Panc1 (cell line): ENCODE results near the gene GATB. TPM values are rescaled to one million over a fixed set of nuclear protein-coding genes. Genes with fewer than 3 reads are reported as not detected.

ENCODE experiments used
- ATAC-seq: fragments of 200-7000 bp; cut with Tn5 transposase; 2 replicates; pipeline ENCODE4 v1.9.1; 2020; ENCODE audit warnings: mild to moderate bottlenecking, moderate library complexity
- BruUV-seq: library from RNA; stranded (reverse); fragments of 400-500 nt; replicated peaks from 2 replicates; lab custom pipeline; 2021; lab: Mats Ljungman, UMichigan
- CTCF ChIA-PET: fragments of 300-600 bp; sonication (Branson Sonifier 250); formaldehyde crosslinking; loops from one replicate; lab custom pipeline; 2022; ENCODE audit warnings: antibody characterized with exemption; lab: Charles Lee
- POLR2A ChIA-PET: fragments of 300-600 bp; sonication (Branson Sonifier 250); formaldehyde crosslinking; loops from one replicate; lab custom pipeline; 2022; ENCODE audit warnings: antibody characterized with exemption; lab: Charles Lee
- DNase-seq: peaks from one replicate; pipeline ENCODE4 v3.0.0-alpha.2; 2010; ENCODE audit warnings: low read depth, low spot score
- H3K27ac ChIP-seq: 2 replicates; pipeline ENCODE4 v1.5.1; 2011; ENCODE audit warnings: mild to moderate bottlenecking, low read length, inconsistent platforms
- H3K27me3 ChIP-seq: fragments of 200-500 bp; sonication (Bioruptor generic); 2 replicates; pipeline ENCODE4 v1.6.0; 2014; ENCODE audit warnings: low read length, inconsistent platforms; ENCODE audit not compliant: control insufficient read depth, insufficient read depth
- H3K36me3 ChIP-seq: fragments of 200-500 bp; sonication (Bioruptor generic); 2 replicates; pipeline ENCODE4 v1.5.1; 2014; ENCODE audit warnings: inconsistent platforms, mild to moderate bottlenecking, low read length, moderate library complexity; ENCODE audit not compliant: control insufficient read depth, insufficient read depth
- H3K4me1 ChIP-seq: 2 replicates; pipeline ENCODE4 v1.5.1; 2011; ENCODE audit warnings: inconsistent platforms, mild to moderate bottlenecking, low read length, moderate library complexity; ENCODE audit not compliant: control insufficient read depth, insufficient read depth
- H3K4me3 ChIP-seq, 2 experiments: 2 replicates each; pipeline ENCODE4 v1.5.1; 2011 to 2012; ENCODE audit warnings: low read depth in 2 of 2, low read length in 2 of 2, mild to moderate bottlenecking in 2 of 2, inconsistent platforms in 1 of 2, moderate library complexity in 1 of 2
- H3K9me3 ChIP-seq: fragments of 200-500 bp; sonication (Bioruptor generic); 2 replicates; pipeline ENCODE4 v1.5.1; 2014; ENCODE audit warnings: low read depth, mild to moderate bottlenecking, inconsistent platforms, low read length, moderate library complexity; ENCODE audit not compliant: control insufficient read depth, insufficient read depth
- CTCF ChIP-seq: fragments of 450-650 bp; IDR thresholded peaks from 2 replicates; pipeline ENCODE4 v1.5.1; 2017; ENCODE audit warnings: mild to moderate bottlenecking
- POLR2AphosphoS5 ChIP-seq: IDR thresholded peaks from 2 replicates; pipeline ENCODE4 v1.6.1; 2012; ENCODE audit warnings: mild to moderate bottlenecking, low read depth, low read length, moderate library complexity
- REST ChIP-seq, 2 experiments: IDR thresholded peaks; 2 replicates each; pipeline ENCODE4 v1.6.1; 2011 to 2012; ENCODE audit warnings: low read depth in 2 of 2, control low read depth in 1 of 2, low read length in 1 of 2, mild to moderate bottlenecking in 1 of 2, moderate library complexity in 1 of 2; ENCODE audit not compliant: insufficient read depth in 1 of 2
- SIN3A ChIP-seq: IDR thresholded peaks from 2 replicates; pipeline ENCODE4 v1.6.1; 2012; ENCODE audit warnings: low read depth, mild to moderate bottlenecking, low read length, moderate library complexity, borderline replicate concordance; ENCODE audit not compliant: insufficient read depth
- TCF7L2 ChIP-seq: IDR thresholded peaks from 2 replicates; pipeline ENCODE4 v1.6.1; 2011; ENCODE audit warnings: mild to moderate bottlenecking, low read depth, low read length, inconsistent platforms
- in situ Hi-C: cut with HindIII; loops from 2 replicates; pipeline ENCODE4 v1.10.0; 2016; ENCODE audit warnings: low sequenced_read_pairs, low pct_unique_long_range_greater_than_20kb
- intact Hi-C: fragments of 100-400 bp; cut with micrococcal nuclease; formaldehyde crosslinking; loops from one replicate; pipeline ENCODE4 v1.10.0; 2022; ENCODE audit not compliant: unreplicated experiment
- total RNA-seq: library from RNA; stranded (reverse); gene quantifications from one replicate; pipeline ENCODE4 v1.2.1, GENCODE V29; 2021; ENCODE audit not compliant: unreplicated experiment

Gene GATB
- total RNA-seq, 1 experiment from 2014 or later, result 9.7 TPM

GRCh38 chr4:151709071-151709470 lies 51.7 kb downstream of the GATB start:
- CTCF ChIA-PET, result no interaction called here
- ATAC-seq, result no peak
- no TSS peak for BruUV-seq
- H3K27me3 ChIP-seq, result no peaks in the 10 kb centered on the region
- in situ Hi-C loops (no loop called here), intact Hi-C loops (no loop called here)
- H3K4me3 ChIP-seq, result no peak overlapping the region
- H3K36me3 ChIP-seq, result no peaks in the 10 kb centered on the region
- H3K4me1 ChIP-seq, result no peaks in the 10 kb centered on the region
- no peaks in the 10 kb centered on the region for H3K9me3 ChIP-seq
- DNase-seq, result no peak
- POLR2A ChIA-PET, result no interaction called here
- no peak overlapping the region for H3K27ac ChIP-seq
- no peak for TF ChIP-seq TCF7L2
- no peak for TF ChIP-seq POLR2AphosphoS5
- no peak for TF ChIP-seq CTCF
- no peak for TF ChIP-seq REST (IDR thresholded peaks at IDR 0.05; ENCODE audit: insufficient read depth in 1 of 2, low read depth in 2 of 2, low read length in 1 of 2)
- no peak for TF ChIP-seq SIN3A

- in situ Hi-C loops (no loop called here), intact Hi-C loops (no loop called here)
- no TSS peak for BruUV-seq
- Histone ChIP-seq H3K27me3 (no peaks in the 10 kb centered on the region), H3K27ac (no peak overlapping the region), H3K4me3 (no peak overlapping the region), H3K9me3 (no peaks in the 10 kb centered on the region), H3K36me3 (no peaks in the 10 kb centered on the region), H3K4me1 (no peaks in the 10 kb centered on the region)
- DNase-seq (no peak), ATAC-seq (no peak)
- CTCF ChIA-PET, result no interaction called here
- no peak for TF ChIP-seq POLR2AphosphoS5
- POLR2A ChIA-PET, result no interaction called here
Measured at GRCh38 chr4:151708100-151708499, 52.7 kb downstream of the GATB start.

GRCh38 chr4:151703401-151703800 lies 57.4 kb downstream of the GATB start:
- Histone ChIP-seq H3K36me3 (no peaks in the 10 kb centered on the region), H3K4me1 (no peaks in the 10 kb centered on the region), H3K4me3 (no peak overlapping the region), H3K27ac (no peak overlapping the region), H3K27me3 (no peaks in the 10 kb centered on the region), H3K9me3 (no peaks in the 10 kb centered on the region)
- intact Hi-C loops (no loop called here), in situ Hi-C loops (no loop called here)
- no peak for TF ChIP-seq SIN3A
- ChIA-PET CTCF (no interaction called here), POLR2A (no interaction called here)
- ATAC-seq, result no peak
- BruUV-seq, result no TSS peak
- DNase-seq, result no peak
